Endothelial cell of umbilical vein (primary cell): Measurements from ENCODE around the gene PDGFB.

Experiments
- CTCF ChIP-seq, 2 donors: IDR thresholded peaks; 1 replicate in 1 of 2; 2 replicates in 1 of 2; pipeline ENCODE4 v1.5.1; 2011; ENCODE audit warnings: low read length in 2 of 2, mild to moderate bottlenecking in 2 of 2, moderate library complexity in 2 of 2, control low read depth in 1 of 2, inconsistent platforms in 1 of 2, low read depth in 1 of 2; ENCODE audit not compliant: insufficient read depth in 1 of 2; ENCODE audit errors: extremely low read depth in 1 of 2
- EZH2 ChIP-seq: IDR thresholded peaks from 2 replicates; pipeline ENCODE4 v1.6.1; 2012; ENCODE audit warnings: borderline replicate concordance, low read depth, mild to moderate bottlenecking, moderate library complexity, low read length, inconsistent platforms; ENCODE audit not compliant: severe bottlenecking
- FOS ChIP-seq: IDR thresholded peaks from 2 replicates; pipeline ENCODE4 v1.6.1; 2011; ENCODE audit warnings: mild to moderate bottlenecking, low read length, moderate library complexity, borderline replicate concordance; ENCODE audit not compliant: insufficient read depth
- GATA2 ChIP-seq: IDR thresholded peaks from 2 replicates; pipeline ENCODE4 v1.7.0; 2011; ENCODE audit warnings: low read depth, mild to moderate bottlenecking, moderate library complexity, mixed read lengths, low read length; ENCODE audit not compliant: insufficient read length, insufficient read depth
- JUN ChIP-seq: IDR thresholded peaks from 2 replicates; pipeline ENCODE4 v1.6.1; 2011; ENCODE audit warnings: borderline replicate concordance, low read depth; ENCODE audit not compliant: insufficient read length, insufficient read depth
- MAX ChIP-seq: IDR thresholded peaks from 2 replicates; pipeline ENCODE4 v1.6.1; 2011; ENCODE audit not compliant: insufficient read depth, insufficient read length
- MYC ChIP-seq: IDR thresholded peaks from one replicate; pipeline ENCODE4 v1.6.1; 2011; ENCODE audit warnings: mild to moderate bottlenecking, low read depth, low read length
- POLR2A ChIP-seq: IDR thresholded peaks from 2 replicates; pipeline ENCODE4 v1.6.1; 2012; ENCODE audit warnings: low read depth, mild to moderate bottlenecking, control low read depth, low read length
- POLR2AphosphoS5 ChIP-seq: IDR thresholded peaks from 2 replicates; pipeline ENCODE4 v1.6.1; 2012; ENCODE audit warnings: low read depth, mild to moderate bottlenecking, control low read depth, low read length, moderate library complexity; ENCODE audit not compliant: insufficient read depth

GRCh38 chr22:39278040-39278439 lies 33.3 kb upstream of the PDGFB start:
- no peak for TF ChIP-seq CTCF (IDR thresholded peaks at IDR 0.05; ENCODE audit: extremely low read depth in 1 of 2, insufficient read depth in 1 of 2, low read depth in 1 of 2, low read length in 2 of 2)
- no peak for TF ChIP-seq EZH2
- TF ChIP-seq MYC, result no peak
- no peak for TF ChIP-seq POLR2A
- TF ChIP-seq POLR2AphosphoS5, result no peak
- TF ChIP-seq JUN, result no peak
- TF ChIP-seq FOS, result no peak
- no peak for TF ChIP-seq MAX
- TF ChIP-seq GATA2, result no peak
